HepG2 (cell line): ENCODE measurements around the gene CCNYL1. TPM values are rescaled to one million over a fixed set of nuclear protein-coding genes. Genes with fewer than 3 reads are reported as not detected.

ENCODE experiments used
- ATF6 ChIP-seq: sonication (generic); formaldehyde crosslinking; conservative IDR thresholded peaks from 2 replicates; pipeline ENCODE4 v1.4.0; 2020; ENCODE audit warnings: missing genetic modification reagents
- DNMT1 ChIP-seq: sonication (generic); formaldehyde crosslinking; IDR thresholded peaks from 2 replicates; pipeline ENCODE4 v1.5.1; 2020; ENCODE audit warnings: mild to moderate bottlenecking, missing genetic modification reagents
- FOXC1 ChIP-seq: sonication (generic); formaldehyde crosslinking; IDR thresholded peaks from 2 replicates; pipeline ENCODE4 v1.8.0; 2022; ENCODE audit warnings: mild to moderate bottlenecking, missing genetic modification reagents, borderline replicate concordance
- IRX3 ChIP-seq: sonication (generic); formaldehyde crosslinking; IDR thresholded peaks from 2 replicates; pipeline ENCODE4 v1.8.1; 2023; ENCODE audit warnings: mild to moderate bottlenecking, low read depth, missing genetic modification reagents, borderline replicate concordance
- MAZ ChIP-seq, 2 experiments: sonication (generic) in 1 of 2; formaldehyde crosslinking in 1 of 2; IDR thresholded peaks; 2 replicates each; pipeline versions ENCODE4 v1.5.0 to v1.6.1; 2012 to 2020; ENCODE audit warnings: low read depth in 2 of 2, mild to moderate bottlenecking in 2 of 2, borderline replicate concordance in 1 of 2, improper control_type of control experiment in 1 of 2, low read length in 1 of 2, missing genetic modification reagents in 1 of 2, moderate library complexity in 1 of 2
- NCOA2 ChIP-seq: sonication (generic); formaldehyde crosslinking; IDR thresholded peaks from 2 replicates; pipeline ENCODE4 v1.8.0; 2022; ENCODE audit warnings: inconsistent platforms
- TFDP1 ChIP-seq: IDR thresholded peaks from 2 replicates; pipeline ENCODE4 v1.6.1; 2016; ENCODE audit warnings: missing compliant biosample characterization, missing genetic modification reagents, borderline replicate concordance
- THAP9 ChIP-seq: sonication (generic); formaldehyde crosslinking; IDR thresholded peaks from 2 replicates; pipeline ENCODE4; 2020; ENCODE audit warnings: missing genetic modification reagents, mild to moderate bottlenecking, borderline replicate concordance
- ZNF282 ChIP-seq: fragments of 450-650 bp; IDR thresholded peaks from 2 replicates; pipeline ENCODE4 v1.6.1; 2018; ENCODE audit not compliant: partially characterized antibody
- ZNF709 ChIP-seq: sonication (generic); formaldehyde crosslinking; IDR thresholded peaks from 2 replicates; pipeline ENCODE4 v1.5.0; 2020; ENCODE audit warnings: mild to moderate bottlenecking, missing genetic modification reagents
- polyA plus RNA-seq, 8 experiments: library from polyadenylated mRNA; depleted of rRNA in 3 of 8; stranded (reverse) in 7 of 8; unstranded in 1 of 8; fragments of >200 nt; fragmentation: Illumina TruSeq in 4 of 8; extraction: Trizol in 4 of 8; gene quantifications; 2 replicates each; pipeline versions ENCODE4 v1.2.1 to v1.2.3, GENCODE V29; 2011 to 2016; ENCODE audit warnings: low read depth in 4 of 8, missing spikeins in 1 of 8, mixed read lengths in 1 of 8; ENCODE audit not compliant: insufficient read depth in 1 of 8
- total RNA-seq, 5 experiments: library from RNA; depleted of rRNA; stranded (reverse); fragments of >200 nt; fragmentation: Illumina TruSeq; extraction: Trizol; gene quantifications; 2 replicates each; pipeline ENCODE4 v1.2.3, GENCODE V29; 2016; ENCODE audit warnings: low read depth in 1 of 5
- TF ChIP-seq, protein P1 (sequence below): IDR thresholded peaks from 2 replicates; pipeline ENCODE4 v1.6.1; 2018; ENCODE audit warnings: missing genetic modification reagents, mild to moderate bottlenecking, missing compliant biosample characterization
- TF ChIP-seq, protein P2 (sequence below): sonication (generic); formaldehyde crosslinking; IDR thresholded peaks from 2 replicates; pipeline ENCODE4 v1.5.0; 2020; ENCODE audit warnings: mild to moderate bottlenecking, missing genetic modification reagents

CCNYL1 gene
- total and polyA plus RNA-seq, 2 of the 13 experiments (the other 11 are each of a cell fraction or from before 2014, with no cell fraction given): 12.5 to 16.2 TPM

- TF ChIP-seq ATF6 (CRISPR knock-in tag) (no peak), ZNF282 (no peak), IRX3 (no peak), DNMT1 (CRISPR knock-in tag) (0 out of 2 replicates have a peak, but pooled peaks have one; percentile 52), MAZ (IDR thresholded peaks at IDR 0.05; ENCODE audit: borderline replicate concordance, low read depth, low read length) (peak; percentile 51; the same call in 1 of the 2 replicates), MAZ (CRISPR knock-in tag; IDR thresholded peaks at IDR 0.05; ENCODE audit: low read depth) (peak; percentile 72; the same call in 1 of the 2 replicates), FOXC1 (CRISPR knock-in tag) (0 out of 2 replicates have a peak, but pooled peaks have one; percentile 72), TFDP1 (CRISPR knock-in tag) (peak; percentile 30; the same call in 1 of the 2 replicates), ZNF709 (CRISPR knock-in tag) (peak; percentile 25; the same call in 1 of the 2 replicates), NCOA2 (CRISPR knock-in tag) (peak; percentile 66), THAP9 (no peak)
- TF ChIP-seq, protein P1, sequence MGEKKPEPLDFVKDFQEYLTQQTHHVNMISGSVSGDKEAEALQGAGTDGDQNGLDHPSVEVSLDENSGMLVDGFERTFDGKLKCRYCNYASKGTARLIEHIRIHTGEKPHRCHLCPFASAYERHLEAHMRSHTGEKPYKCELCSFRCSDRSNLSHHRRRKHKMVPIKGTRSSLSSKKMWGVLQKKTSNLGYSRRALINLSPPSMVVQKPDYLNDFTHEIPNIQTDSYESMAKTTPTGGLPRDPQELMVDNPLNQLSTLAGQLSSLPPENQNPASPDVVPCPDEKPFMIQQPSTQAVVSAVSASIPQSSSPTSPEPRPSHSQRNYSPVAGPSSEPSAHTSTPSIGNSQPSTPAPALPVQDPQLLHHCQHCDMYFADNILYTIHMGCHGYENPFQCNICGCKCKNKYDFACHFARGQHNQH (CRISPR knock-in tag): peak; percentile 42; the same call in 1 of the 2 replicates
- TF ChIP-seq, protein P2, sequence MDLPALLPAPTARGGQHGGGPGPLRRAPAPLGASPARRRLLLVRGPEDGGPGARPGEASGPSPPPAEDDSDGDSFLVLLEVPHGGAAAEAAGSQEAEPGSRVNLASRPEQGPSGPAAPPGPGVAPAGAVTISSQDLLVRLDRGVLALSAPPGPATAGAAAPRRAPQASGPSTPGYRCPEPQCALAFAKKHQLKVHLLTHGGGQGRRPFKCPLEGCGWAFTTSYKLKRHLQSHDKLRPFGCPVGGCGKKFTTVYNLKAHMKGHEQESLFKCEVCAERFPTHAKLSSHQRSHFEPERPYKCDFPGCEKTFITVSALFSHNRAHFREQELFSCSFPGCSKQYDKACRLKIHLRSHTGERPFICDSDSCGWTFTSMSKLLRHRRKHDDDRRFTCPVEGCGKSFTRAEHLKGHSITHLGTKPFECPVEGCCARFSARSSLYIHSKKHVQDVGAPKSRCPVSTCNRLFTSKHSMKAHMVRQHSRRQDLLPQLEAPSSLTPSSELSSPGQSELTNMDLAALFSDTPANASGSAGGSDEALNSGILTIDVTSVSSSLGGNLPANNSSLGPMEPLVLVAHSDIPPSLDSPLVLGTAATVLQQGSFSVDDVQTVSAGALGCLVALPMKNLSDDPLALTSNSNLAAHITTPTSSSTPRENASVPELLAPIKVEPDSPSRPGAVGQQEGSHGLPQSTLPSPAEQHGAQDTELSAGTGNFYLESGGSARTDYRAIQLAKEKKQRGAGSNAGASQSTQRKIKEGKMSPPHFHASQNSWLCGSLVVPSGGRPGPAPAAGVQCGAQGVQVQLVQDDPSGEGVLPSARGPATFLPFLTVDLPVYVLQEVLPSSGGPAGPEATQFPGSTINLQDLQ: no peak
These were observed 71.0 kb downstream of the CCNYL1 start (continued) for GRCh38 chr2:207782238-207783030.
